GM21447 (cell line): ENCODE results near the gene STARD9.

ENCODE experiments used
- ATAC-seq: cut with Tn5 transposase; IDR thresholded peaks from one replicate; pipeline ENCODE4 v1.9.1; 2021; ENCODE audit not compliant: unreplicated experiment

Gene STARD9

DNA sequence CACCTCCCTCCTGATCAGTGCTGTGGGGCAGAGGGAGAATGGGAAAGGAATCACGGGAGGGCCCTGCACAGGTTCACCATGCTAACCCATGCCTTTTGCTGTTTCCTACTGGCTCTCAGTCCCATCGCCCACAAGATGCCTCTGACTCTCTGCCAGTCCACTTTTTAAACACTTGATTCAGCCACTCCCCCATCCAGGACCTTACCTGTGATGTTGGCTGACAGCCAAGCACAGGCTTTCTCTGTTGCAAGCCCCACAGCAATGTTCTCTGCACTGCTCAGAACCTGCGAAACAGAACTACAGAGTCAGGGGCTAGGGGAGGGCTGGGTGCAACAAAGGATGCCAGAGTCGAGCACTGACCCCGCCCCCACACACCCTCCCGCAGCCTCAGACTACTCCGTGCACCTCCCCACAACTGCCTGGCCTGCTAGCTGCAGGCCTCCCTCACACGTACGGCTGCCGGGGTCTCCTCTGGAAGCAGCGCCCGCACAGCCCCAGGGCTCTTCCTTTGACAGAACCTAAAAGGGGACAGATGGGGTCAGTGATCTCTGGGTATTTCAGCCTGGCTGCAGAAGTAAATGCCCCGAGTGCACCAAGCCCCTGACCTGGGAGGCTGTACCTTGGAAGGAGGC lies 152.5 kb downstream of the STARD9 start:
- ATAC-seq, result no peak

DNA sequence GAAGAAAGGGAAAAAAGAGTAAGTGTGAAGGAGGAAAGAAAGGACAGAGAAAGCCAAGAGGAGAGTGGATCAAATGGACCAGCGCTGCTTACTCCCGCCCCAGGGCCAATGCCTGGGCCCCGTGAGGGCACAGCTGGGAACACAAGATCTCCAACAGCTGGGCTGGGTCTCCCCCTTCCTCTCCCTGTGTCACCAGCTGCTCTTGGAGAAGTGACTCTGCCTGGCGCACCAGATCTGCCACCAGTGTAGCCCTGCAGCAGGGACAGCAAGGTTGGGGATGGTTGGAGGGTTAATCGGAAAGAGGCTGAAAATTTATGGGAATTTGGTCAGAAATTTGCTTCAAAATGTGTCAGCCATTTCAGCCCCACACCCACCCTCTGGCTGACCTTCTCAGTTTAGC lies 153.2 kb downstream of the STARD9 start:
- ATAC-seq, result no peak

DNA sequence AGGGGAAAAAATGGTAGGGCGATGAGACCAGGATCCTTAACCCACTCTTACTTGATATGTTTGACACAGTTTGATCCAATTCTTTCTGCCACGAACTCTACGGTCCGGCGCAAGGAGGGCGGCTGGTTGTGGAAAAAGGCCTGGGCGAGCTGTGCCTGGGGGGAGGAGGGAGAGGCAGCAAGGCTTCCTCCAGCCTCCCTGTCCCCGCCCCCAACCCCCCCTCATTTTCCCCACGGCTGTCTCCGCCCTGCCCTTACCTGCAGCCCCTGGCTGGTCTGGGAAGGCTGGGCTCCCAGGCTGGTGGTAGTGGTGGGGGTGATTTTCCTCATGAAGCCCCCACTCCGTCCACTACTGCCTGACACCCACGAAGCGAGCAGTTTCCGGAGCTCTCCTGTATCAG lies 153.6 kb downstream of the STARD9 start:
- no peak for ATAC-seq

DNA sequence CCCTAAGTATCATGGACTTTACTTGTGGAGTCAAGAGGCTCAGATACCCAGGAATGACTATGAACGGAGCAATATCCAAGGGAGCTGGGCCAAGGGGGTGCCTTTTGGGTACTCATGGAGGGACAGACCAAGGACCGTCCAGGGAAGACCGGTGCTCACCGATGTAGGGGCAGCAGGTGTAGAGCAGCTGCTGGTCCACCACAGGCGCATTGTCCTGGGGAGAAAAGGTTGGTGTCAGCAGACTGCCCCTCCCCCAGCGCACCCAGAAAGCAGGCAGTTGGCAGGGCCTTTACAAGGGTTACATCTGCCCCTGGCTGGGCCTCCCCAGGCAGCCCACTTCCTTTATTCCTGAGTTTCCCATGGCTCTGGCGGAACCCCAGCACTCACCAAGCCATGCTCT lies 154.0 kb downstream of the STARD9 start:
- no peak for ATAC-seq

- ATAC-seq, result no peak
Observed at GRCh38 chr15:42730135-42730534, 154.7 kb downstream of the STARD9 start.

GRCh38 chr15:42730536-42730935 lies 155.1 kb downstream of the STARD9 start:
- ATAC-seq, result no peak

DNA sequence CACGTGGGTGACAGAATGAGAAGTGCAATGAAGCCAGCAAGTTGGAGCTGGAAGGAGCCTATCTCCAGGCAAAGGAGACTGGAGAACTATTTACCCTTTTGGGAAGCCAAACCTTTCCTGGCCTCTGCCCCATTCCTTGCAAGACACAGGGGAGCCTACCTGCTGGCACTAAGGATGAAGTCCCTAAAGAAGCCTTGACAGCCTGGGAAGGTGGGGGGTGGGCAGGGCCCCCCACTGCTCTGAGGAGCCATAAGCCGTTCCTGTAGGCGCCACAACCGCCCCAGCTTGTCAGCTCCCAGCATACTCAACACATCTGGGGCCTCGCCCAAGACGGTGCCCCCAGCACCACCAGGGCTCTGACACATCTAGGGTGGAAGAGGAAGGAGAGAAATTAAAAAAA lies 156.1 kb downstream of the STARD9 start:
- no peak for ATAC-seq

DNA sequence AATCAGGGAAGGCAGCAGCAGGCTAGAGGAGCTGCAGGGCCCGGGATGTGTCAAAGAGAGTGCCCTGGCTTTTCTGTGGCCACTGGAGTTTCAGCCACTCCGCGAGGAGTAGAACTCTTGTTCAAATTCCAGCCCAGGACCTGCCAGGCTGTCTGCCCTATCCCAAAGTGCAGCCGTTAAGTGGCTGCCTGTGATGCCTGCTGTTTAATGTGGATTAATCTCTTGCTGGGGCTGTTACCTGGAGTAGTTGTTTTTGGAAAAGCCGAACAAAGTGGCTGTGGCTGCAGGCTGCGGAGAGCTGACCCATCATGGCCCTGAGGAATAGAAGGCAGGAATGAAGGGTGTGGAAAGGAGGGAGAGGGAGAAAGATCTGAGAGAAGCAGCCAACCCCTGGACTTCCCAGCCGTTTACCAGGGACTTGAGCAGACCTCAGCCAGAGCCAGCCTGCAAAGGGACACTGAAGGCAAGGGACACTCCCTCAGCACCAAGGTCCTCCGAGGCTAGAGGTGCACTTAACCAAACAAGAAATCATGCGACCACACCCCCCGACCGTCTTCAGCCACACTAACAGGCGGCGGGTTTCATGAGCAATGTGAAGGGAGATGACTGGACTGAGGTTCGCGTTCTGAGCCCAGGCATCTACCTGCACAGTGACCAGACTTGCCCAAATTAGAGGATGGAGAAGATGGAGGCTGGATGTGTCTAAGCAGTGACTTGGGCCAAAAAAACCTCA lies 156.9 kb downstream of the STARD9 start:
- ATAC-seq, result no peak

- no peak for ATAC-seq
Observed at GRCh38 chr15:42733027-42733426, 157.6 kb downstream of the STARD9 start.

GRCh38 chr15:42734076-42734672 lies 158.8 kb downstream of the STARD9 start:
- ATAC-seq, result no peak

GRCh38 chr15:42735382-42736165 lies 160.2 kb downstream of the STARD9 start:
- no peak for ATAC-seq

DNA sequence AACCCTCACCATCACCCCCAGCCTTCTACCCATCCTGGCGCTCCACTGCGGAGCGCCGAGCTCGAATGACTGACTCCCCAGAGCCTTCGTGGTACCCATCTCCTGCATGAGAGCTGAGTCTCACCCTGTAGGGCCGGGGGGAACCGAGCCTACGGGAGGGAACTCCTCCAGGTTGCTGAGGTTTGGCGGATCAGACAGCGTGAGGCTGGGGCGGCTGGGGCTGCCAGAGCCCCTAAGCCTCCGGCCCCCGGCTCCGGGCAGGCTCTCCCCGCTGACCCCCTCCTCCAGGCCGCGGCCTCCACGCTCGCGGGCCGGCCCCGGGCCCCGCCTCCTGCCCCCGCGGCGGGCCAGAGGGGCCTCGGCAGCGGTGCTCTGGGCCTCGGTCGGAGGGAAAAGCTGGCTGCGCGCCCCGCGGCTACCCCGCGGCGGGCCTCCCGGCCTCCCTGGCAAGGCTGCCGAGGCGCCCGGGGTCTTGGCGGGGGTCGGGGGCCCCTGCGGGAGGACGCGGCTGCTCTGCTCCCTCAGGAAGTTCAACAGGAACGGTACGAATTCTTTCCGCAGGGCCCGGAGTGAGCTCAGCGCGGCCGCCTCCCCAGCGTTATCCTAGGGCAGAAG lies 160.9 kb downstream of the STARD9 start:
- ATAC-seq, result peak; percentile 34

DNA sequence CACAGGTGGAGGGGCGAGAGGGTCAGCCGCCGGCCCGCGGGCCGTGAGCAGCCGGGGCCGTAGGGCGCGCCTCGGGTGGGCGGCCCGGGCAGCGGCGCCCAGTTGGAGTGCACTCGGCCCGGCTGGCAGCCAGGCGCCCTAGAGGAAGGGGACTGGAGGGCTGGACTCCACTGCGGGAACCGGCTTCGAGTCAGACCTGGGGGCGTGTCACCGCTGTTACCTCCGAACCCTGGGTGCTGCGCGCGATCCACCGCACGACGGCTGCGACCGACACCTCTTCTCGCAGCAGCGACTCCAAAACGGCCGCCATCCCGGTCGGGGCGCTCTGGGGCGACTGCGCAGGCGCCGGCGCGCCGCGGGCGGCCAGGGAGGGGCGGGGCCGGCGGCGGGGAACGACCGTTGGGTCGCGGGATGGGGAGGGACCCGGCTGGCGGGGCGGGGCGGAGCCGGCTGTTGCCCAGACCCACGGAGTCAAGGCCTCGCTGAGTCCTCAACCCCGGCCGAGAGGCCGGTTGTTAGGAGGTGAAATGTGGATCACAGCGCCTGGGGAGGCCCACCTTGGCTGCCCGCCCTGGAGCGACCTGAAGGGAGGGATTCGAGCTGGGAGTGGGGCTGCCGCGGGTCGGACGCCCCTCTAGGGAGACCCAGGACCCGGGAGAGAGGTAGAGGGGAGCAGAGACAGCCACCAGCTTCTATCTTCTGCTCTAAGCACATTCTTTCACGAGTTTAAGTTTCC lies 161.6 kb downstream of the STARD9 start, which contains the start of gene CDAN1:
Gene CDAN1 (minus strand): TSS at position 336 of the 736 bp plus-strand sequence. CDS start 26 bp downstream, at position 310.
- ATAC-seq, result peak; percentile 75

GRCh38 chr15:42737529-42738328 lies 162.3 kb downstream of the STARD9 start:
- no peak for ATAC-seq

GRCh38 chr15:42741710-42742109 lies 166.3 kb downstream of the STARD9 start:
- ATAC-seq, result no peak

GRCh38 chr15:42742149-42742548 lies 166.7 kb downstream of the STARD9 start:
- ATAC-seq, result no peak

DNA sequence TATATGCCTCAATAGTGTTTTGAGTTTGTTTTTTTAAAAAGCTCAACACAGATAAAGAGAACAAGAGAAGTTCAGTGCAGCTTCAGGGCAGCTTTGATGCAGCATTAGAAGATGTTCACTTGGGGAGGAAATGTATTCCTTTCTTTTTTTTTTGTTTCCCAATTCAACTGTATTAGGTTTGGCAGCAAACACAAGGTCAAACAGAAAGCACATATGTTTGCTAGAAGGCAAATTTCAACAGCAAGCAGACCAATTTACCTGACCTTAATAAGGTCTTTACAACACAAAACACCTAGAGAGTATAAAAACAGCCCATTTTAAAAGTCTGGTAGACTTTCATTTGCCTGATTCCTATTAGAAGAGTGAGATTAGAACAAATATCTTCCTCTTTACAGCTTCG lies 168.8 kb downstream of the STARD9 start:
- no peak for ATAC-seq

- ATAC-seq, result no peak
Observed at GRCh38 chr15:42749266-42749665, 173.9 kb downstream of the STARD9 start.

DNA sequence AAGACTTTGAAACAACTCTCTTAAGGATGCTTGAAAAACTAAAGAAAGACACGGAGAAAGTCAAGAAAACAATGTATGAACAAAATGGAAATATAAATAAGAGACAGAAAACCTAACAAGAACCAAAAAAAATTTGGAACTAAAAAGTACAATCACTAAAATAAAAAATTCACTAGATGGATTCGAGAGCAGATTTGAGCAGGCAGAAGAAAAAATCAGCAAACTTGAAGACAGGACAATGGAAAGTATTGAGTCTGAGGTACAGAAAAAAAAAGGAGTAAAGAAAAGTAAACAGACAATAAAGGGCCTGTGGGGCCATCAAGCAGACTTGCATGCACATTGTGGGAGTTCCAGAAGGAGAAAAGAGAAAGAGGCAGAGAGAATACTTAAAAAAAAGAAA lies 174.9 kb downstream of the STARD9 start:
- no peak for ATAC-seq

GRCh38 chr15:42759093-42759492 lies 183.7 kb downstream of the STARD9 start:
- ATAC-seq, result no peak
